ENCODE measurements around the gene CTAGE15.
"Not testable (repeated sequence)": the region's sequence is repeated elsewhere in the genome, so short reads cannot be mapped to it uniquely, and the experiment has no call there.

CTAGE15 gene

GRCh38 chr7:143571501-143571900 lies at the start of gene CTAGE15:
CTAGE15 (plus strand) TSS chr7:143571801; CDS start chr7:143571818, 17 bp downstream.
- not testable (repeated sequence) for DNase-seq (ENCODE audit: low read depth)

- DNase-seq (ENCODE audit: low read depth) = not testable (repeated sequence)
These were observed 49.2 kb upstream of the CTAGE15 start for GRCh38 chr7:143522309-143522916.

GRCh38 chr7:143531169-143531926 lies 40.3 kb upstream of the CTAGE15 start:
- not testable (repeated sequence) for DNase-seq (ENCODE audit: low read depth)

GRCh38 chr7:143531932-143532331 lies 39.7 kb upstream of the CTAGE15 start:
- DNase-seq (ENCODE audit: low read depth) = not testable (repeated sequence)

- not testable (repeated sequence) for DNase-seq (ENCODE audit: low read depth)
These were observed 38.3 kb upstream of the CTAGE15 start for GRCh38 chr7:143533213-143533839.

GRCh38 chr7:143536443-143536842 lies 35.2 kb upstream of the CTAGE15 start:
- DNase-seq (ENCODE audit: low read depth) = not testable (repeated sequence)

GRCh38 chr7:143543288-143544038 lies 28.1 kb upstream of the CTAGE15 start:
- not testable (repeated sequence) for DNase-seq (ENCODE audit: low read depth)

- not testable (repeated sequence) for DNase-seq (ENCODE audit: low read depth)
These were observed 15.6 kb upstream of the CTAGE15 start for GRCh38 chr7:143555968-143556367.

GRCh38 chr7:143563306-143563705 lies 8.3 kb upstream of the CTAGE15 start:
- not testable (repeated sequence) for DNase-seq (ENCODE audit: low read depth)

GRCh38 chr7:143566001-143566400 lies 5.6 kb upstream of the CTAGE15 start:
- DNase-seq (ENCODE audit: low read depth) = not testable (repeated sequence)

GRCh38 chr7:143588183-143588582 lies 16.6 kb downstream of the CTAGE15 start:
- not testable (repeated sequence) for DNase-seq (ENCODE audit: low read depth)

GRCh38 chr7:143589897-143590296 lies 18.3 kb downstream of the CTAGE15 start:
- DNase-seq (ENCODE audit: low read depth) = not testable (repeated sequence)

GRCh38 chr7:143598086-143598485 lies 26.5 kb downstream of the CTAGE15 start:
- not testable (repeated sequence) for DNase-seq (ENCODE audit: low read depth)

- not testable (repeated sequence) for DNase-seq (ENCODE audit: low read depth)
These were observed 31.9 kb downstream of the CTAGE15 start for GRCh38 chr7:143603549-143603948.

- not testable (repeated sequence) for DNase-seq (ENCODE audit: low read depth)
These were observed 34.5 kb downstream of the CTAGE15 start for GRCh38 chr7:143606088-143606487.

GRCh38 chr7:143615545-143615944 lies 43.9 kb downstream of the CTAGE15 start:
- not testable (repeated sequence) for DNase-seq (ENCODE audit: low read depth)

GRCh38 chr7:143617204-143617603 lies 45.6 kb downstream of the CTAGE15 start:
- not testable (repeated sequence) for DNase-seq (ENCODE audit: low read depth)

GRCh38 chr7:143620058-143620457 lies 48.5 kb downstream of the CTAGE15 start:
- DNase-seq (ENCODE audit: low read depth) = not testable (repeated sequence)

- DNase-seq (ENCODE audit: low read depth) = peak; percentile 66
These were observed 49.0 kb downstream of the CTAGE15 start, which contains the start of gene TCAF2 for GRCh38 chr7:143620646-143621045. TCAF2 (plus strand) TSS chr7:143620974.

- not testable (repeated sequence) for DNase-seq (ENCODE audit: low read depth)
These were observed 49.6 kb downstream of the CTAGE15 start for GRCh38 chr7:143621175-143621574.

GRCh38 chr7:143622130-143622529 lies 50.5 kb downstream of the CTAGE15 start:
- DNase-seq (ENCODE audit: low read depth) = not testable (repeated sequence)

Measured in activated T-cell treated with anti-CD3 and anti-CD28 coated beads for 48 hours (primary cell).